Subcutaneous adipose tissue (tissue), 4 donors: ENCODE data around the gene SMCO1. TPM values are rescaled to one million over a fixed set of nuclear protein-coding genes. Genes with fewer than 3 reads are reported as not detected.

Experiments used
- CTCF ChIP-seq: fragments of 450-650 bp; IDR thresholded peaks from one replicate; pipeline ENCODE4 v1.5.1; 2016; ENCODE audit warnings: low read depth, mild to moderate bottlenecking, control low read depth, antibody characterized with exemption, moderate library complexity
- total RNA-seq, 4 donors: library from RNA; depleted of rRNA; stranded (reverse); fragments of >200 nt; gene quantifications; one replicate each; pipeline ENCODE4 v1.1.0, GENCODE V29; 2016

SMCO1 gene
- total RNA-seq, 4 donors from 2014 or later = not detected

GRCh38 chr3:196533260-196533681 is 18.1 kb upstream of the SMCO1 start:
- TF ChIP-seq CTCF = no peak

GRCh38 chr3:196531418-196531817 is 16.3 kb upstream of the SMCO1 start:
- TF ChIP-seq CTCF = no peak

GRCh38 chr3:196528639-196529233 is 13.6 kb upstream of the SMCO1 start:
- no peak for TF ChIP-seq CTCF

- TF ChIP-seq CTCF = no peak
These were observed 10.0 kb upstream of the SMCO1 start for GRCh38 chr3:196525141-196525540.

- TF ChIP-seq CTCF = no peak
These were observed 9.4 kb upstream of the SMCO1 start for GRCh38 chr3:196524527-196524926.

GRCh38 chr3:196523841-196524240 is 8.7 kb upstream of the SMCO1 start:
- no peak for TF ChIP-seq CTCF

- no peak for TF ChIP-seq CTCF
These were observed 4.6 kb upstream of the SMCO1 start for GRCh38 chr3:196519718-196520082.
